ENCODE data around the gene MAEA.

MAEA gene

DNA sequence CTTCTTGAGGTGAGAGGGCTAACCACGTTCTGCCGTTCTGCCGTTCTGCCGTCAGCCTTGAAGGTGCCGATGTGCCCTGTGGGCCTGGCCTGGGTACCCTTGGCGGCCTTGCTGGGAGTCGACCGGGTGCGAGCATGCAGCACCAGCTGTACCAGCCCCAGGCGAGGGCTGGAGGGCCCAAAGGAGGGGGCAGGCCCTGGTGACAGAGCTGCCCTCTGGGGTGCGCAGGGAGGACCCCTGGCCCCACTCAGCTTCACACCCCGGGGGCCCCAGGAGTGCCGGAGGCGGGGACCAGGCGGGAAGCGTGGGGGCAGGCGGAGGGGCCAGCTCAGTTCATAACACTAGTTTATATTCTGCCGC is 79.4 kb downstream of the MAEA start:
- H3K9me2 ChIP-seq (replicated peaks; ENCODE audit: control insufficient read depth, low read length) = no peaks in the 10 kb centered on the region
- H3K36me3 ChIP-seq (ENCODE audit: control insufficient read depth, low read length) = no peaks in the 10 kb centered on the region
- H3K4me2 ChIP-seq (ENCODE audit: low read length) = no peak overlapping the region
- H3K27ac ChIP-seq (ENCODE audit: low read depth, low read length) = no peak overlapping the region
- no peaks in the 10 kb centered on the region for H3K27me3 ChIP-seq (ENCODE audit: control insufficient read depth, low read length)
- no peaks in the 10 kb centered on the region for H3F3A ChIP-seq (ENCODE audit: control insufficient read depth, insufficient read depth)
- TF ChIP-seq EZH2phosphoT487 (IDR thresholded peaks at IDR 0.05; ENCODE audit: borderline replicate concordance, low read length) = no peak
- TF ChIP-seq, protein P1, sequence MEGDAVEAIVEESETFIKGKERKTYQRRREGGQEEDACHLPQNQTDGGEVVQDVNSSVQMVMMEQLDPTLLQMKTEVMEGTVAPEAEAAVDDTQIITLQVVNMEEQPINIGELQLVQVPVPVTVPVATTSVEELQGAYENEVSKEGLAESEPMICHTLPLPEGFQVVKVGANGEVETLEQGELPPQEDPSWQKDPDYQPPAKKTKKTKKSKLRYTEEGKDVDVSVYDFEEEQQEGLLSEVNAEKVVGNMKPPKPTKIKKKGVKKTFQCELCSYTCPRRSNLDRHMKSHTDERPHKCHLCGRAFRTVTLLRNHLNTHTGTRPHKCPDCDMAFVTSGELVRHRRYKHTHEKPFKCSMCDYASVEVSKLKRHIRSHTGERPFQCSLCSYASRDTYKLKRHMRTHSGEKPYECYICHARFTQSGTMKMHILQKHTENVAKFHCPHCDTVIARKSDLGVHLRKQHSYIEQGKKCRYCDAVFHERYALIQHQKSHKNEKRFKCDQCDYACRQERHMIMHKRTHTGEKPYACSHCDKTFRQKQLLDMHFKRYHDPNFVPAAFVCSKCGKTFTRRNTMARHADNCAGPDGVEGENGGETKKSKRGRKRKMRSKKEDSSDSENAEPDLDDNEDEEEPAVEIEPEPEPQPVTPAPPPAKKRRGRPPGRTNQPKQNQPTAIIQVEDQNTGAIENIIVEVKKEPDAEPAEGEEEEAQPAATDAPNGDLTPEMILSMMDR (IDR thresholded peaks at IDR 0.05; ENCODE audit: low read depth, low read length, poor library complexity, severe bottlenecking) = no peak
- H3K4me1 ChIP-seq (ENCODE audit: control insufficient read depth, low read length) = no peaks in the 10 kb centered on the region
- H4K20me1 ChIP-seq (ENCODE audit: control insufficient read depth, insufficient read depth, low read depth, low read length) = no peaks in the 10 kb centered on the region
- no peaks in the 10 kb centered on the region for H3K9me3 ChIP-seq (ENCODE audit: control insufficient read depth, insufficient read depth, low read length)
- no peak overlapping the region for H3K4me3 ChIP-seq (ENCODE audit: low read length)
- H3K79me2 ChIP-seq (ENCODE audit: control insufficient read depth, low read length) = no peaks in the 10 kb centered on the region

DNA sequence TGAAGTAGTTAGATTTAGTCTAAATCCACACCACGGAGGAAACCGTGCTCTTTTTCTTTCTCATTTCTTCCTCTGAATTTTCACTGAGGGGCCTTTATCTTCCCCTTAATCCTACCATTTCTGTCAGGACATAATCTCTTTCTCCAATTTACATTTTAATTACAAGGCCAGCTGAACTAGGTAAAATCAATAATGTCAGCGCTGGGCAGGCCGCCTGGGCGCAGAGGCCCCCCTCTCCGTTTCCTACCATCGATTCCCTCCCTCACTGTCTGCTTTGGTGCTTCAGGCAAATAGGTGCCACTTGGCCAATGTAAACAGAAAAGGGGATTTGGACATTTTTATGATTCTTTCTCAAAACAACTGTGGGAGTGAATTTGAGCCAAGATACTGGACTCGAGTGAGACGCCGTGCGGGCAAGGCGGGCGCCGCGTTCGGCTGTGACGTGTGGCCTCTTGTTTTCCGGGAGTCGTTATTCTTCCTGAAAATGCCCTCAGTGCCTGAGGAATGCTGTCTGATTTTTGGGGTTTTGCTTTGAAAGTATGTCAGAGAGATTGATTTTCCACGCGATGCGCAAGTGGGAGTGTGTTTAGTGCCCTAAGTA is 79.9 kb downstream of the MAEA start:
- H3K4me3 ChIP-seq (ENCODE audit: low read length) = no peak overlapping the region
- H3K27me3 ChIP-seq (ENCODE audit: control insufficient read depth, low read length) = no peaks in the 10 kb centered on the region
- H3F3A ChIP-seq (ENCODE audit: control insufficient read depth, insufficient read depth) = no peaks in the 10 kb centered on the region
- no peaks in the 10 kb centered on the region for H4K20me1 ChIP-seq (ENCODE audit: control insufficient read depth, insufficient read depth, low read depth, low read length)
- no peaks in the 10 kb centered on the region for H3K9me3 ChIP-seq (ENCODE audit: control insufficient read depth, insufficient read depth, low read length)
- H3K4me1 ChIP-seq (ENCODE audit: control insufficient read depth, low read length) = no peaks in the 10 kb centered on the region
- no peaks in the 10 kb centered on the region for H3K36me3 ChIP-seq (ENCODE audit: control insufficient read depth, low read length)
- TF ChIP-seq EZH2phosphoT487 (IDR thresholded peaks at IDR 0.05; ENCODE audit: borderline replicate concordance, low read length) = no peak
- TF ChIP-seq, protein P1 (IDR thresholded peaks at IDR 0.05; ENCODE audit: low read depth, low read length, poor library complexity, severe bottlenecking) = no peak
- H3K79me2 ChIP-seq (ENCODE audit: control insufficient read depth, low read length) = no peaks in the 10 kb centered on the region
- no peaks in the 10 kb centered on the region for H3K9me2 ChIP-seq (replicated peaks; ENCODE audit: control insufficient read depth, low read length)
- no peak overlapping the region for H3K4me2 ChIP-seq (ENCODE audit: low read length)
- H3K27ac ChIP-seq (ENCODE audit: low read depth, low read length) = no peak overlapping the region

DNA sequence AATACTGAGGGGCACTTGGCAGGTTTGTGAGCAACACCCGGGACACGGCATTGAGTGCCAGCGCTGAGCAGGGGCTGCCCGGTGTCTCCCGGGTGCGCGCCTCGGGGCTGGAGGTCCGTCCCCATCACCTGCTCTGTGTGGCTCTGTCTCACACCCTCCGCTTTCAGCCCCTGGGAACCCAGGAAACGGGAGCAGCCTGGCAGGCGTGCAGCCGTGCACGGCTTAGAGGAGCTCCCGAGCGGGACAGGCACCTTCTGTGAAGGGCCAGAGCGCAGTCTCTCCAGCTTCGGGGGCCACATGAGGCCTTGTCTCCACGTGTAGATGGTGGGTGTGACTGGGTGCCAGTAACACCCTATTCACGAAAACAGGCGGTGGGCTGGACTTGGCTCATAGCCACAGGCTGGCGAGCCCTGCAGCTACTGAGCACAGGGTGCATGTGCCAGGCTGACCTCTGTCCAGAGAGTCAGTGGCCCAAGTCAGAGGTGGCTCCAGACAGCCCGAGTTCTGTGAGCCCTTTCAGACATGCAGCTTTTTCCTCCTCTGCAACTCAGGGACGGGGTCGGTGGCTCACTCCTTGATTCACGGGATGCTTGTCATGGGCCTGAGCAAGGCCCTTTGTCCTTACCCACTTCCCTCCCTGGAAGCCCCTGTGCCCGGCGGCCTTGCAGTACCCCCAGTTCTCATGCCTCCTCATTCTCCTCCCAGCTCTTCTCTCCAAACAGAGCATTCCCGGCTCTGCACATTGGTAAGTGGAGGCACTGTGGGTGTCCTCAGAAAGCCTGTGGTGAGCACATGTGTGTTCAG is 80.8 kb downstream of the MAEA start:
- H3K79me2 ChIP-seq (ENCODE audit: control insufficient read depth, low read length) = no peaks in the 10 kb centered on the region
- H3K9me3 ChIP-seq (ENCODE audit: control insufficient read depth, insufficient read depth, low read length) = no peaks in the 10 kb centered on the region
- no peaks in the 10 kb centered on the region for H3K9me2 ChIP-seq (replicated peaks; ENCODE audit: control insufficient read depth, low read length)
- H3K4me2 ChIP-seq (ENCODE audit: low read length) = no peak overlapping the region
- no peak overlapping the region for H3K27ac ChIP-seq (ENCODE audit: low read depth, low read length)
- TF ChIP-seq EZH2phosphoT487 (IDR thresholded peaks at IDR 0.05; ENCODE audit: borderline replicate concordance, low read length) = no peak
- TF ChIP-seq, protein P1 (IDR thresholded peaks at IDR 0.05; ENCODE audit: low read depth, low read length, poor library complexity, severe bottlenecking) = no peak
- H3K27me3 ChIP-seq (ENCODE audit: control insufficient read depth, low read length) = no peaks in the 10 kb centered on the region
- no peaks in the 10 kb centered on the region for H3K4me1 ChIP-seq (ENCODE audit: control insufficient read depth, low read length)
- H3K4me3 ChIP-seq (ENCODE audit: low read length) = no peak overlapping the region
- no peaks in the 10 kb centered on the region; the same call in 1 of the 2 replicates for H3K36me3 ChIP-seq (ENCODE audit: control insufficient read depth, low read length)
- no peaks in the 10 kb centered on the region for H4K20me1 ChIP-seq (ENCODE audit: control insufficient read depth, insufficient read depth, low read depth, low read length)
- H3F3A ChIP-seq (ENCODE audit: control insufficient read depth, insufficient read depth) = no peaks in the 10 kb centered on the region

Data from DOHH2 (cell line).